Muscle layer of duodenum (tissue), 2 donors: ENCODE measurements around the gene ATAD5.

Experiments
- H3K27ac ChIP-seq: one replicate; pipeline ENCODE4 v1.7.0; 2013; ENCODE audit warnings: mild to moderate bottlenecking, low read length
- H3K27me3 ChIP-seq: one replicate; pipeline ENCODE4 v1.7.0; 2013; ENCODE audit warnings: low read depth, mild to moderate bottlenecking, control low read depth, low read length
- H3K36me3 ChIP-seq, 2 donors: one replicate each; pipeline ENCODE4 v1.7.0; 2013; ENCODE audit warnings: low read length in 2 of 2, control low read depth in 1 of 2, mild to moderate bottlenecking in 1 of 2; ENCODE audit not compliant: insufficient read depth in 2 of 2, control insufficient read depth in 1 of 2
- H3K4me1 ChIP-seq, 2 donors: one replicate each; pipeline ENCODE4 v1.7.0; 2013; ENCODE audit warnings: low read length in 2 of 2, mild to moderate bottlenecking in 2 of 2, control low read depth in 1 of 2, moderate library complexity in 1 of 2; ENCODE audit not compliant: insufficient read depth in 2 of 2, control insufficient read depth in 1 of 2
- H3K4me3 ChIP-seq, 2 donors: one replicate each; pipeline ENCODE4 v1.7.0; 2013; ENCODE audit warnings: low read length in 2 of 2, low read depth in 1 of 2, mild to moderate bottlenecking in 1 of 2
- H3K9me3 ChIP-seq, 2 donors: one replicate each; pipeline ENCODE4 v1.7.0; 2013; ENCODE audit warnings: low read length in 2 of 2, control low read depth in 1 of 2, mild to moderate bottlenecking in 1 of 2; ENCODE audit not compliant: control insufficient read depth in 1 of 2
- donor health status: healthy.

ATAD5 gene

GRCh38 chr17:30831663-30832437 is at the start of gene ATAD5:
TSS of gene ATAD5 (plus strand) at chr17:30831966. CDS start at chr17:30832348, 382 bp downstream.
- peak within 1 kb of the TSS; percentile 67 to 83 for H3K4me3 ChIP-seq
- no peak within 1 kb of the TSS for H3K27ac ChIP-seq
- H3K27me3 ChIP-seq = no peaks in the 10 kb centered on the region
- no peaks in the 10 kb centered on the region for H3K9me3 ChIP-seq
- no peaks in the 10 kb centered on the region for H3K36me3 ChIP-seq
- H3K4me1 ChIP-seq = peaks cover 0 to 16% of the 10 kb centered on the region in 2 donors

DNA sequence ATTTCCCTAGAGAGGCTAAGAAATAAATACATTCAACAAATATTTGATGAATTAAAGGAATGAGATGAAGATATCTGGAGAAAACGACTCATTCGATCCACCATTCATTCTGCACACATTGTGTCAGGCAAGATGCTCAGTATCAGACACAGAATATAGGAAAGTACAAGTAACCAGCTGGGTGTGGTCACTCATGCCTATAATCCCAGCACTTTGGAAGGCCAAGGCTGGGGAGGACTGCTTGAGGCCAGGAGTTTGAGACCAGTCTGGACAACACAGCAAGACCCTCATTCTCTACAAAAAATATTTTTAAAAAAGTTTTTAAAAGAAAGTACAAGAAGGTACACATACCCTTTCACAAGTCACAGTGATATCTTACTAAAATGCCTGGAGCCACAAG is 49.6 kb upstream of the ATAD5 start:
- Histone ChIP-seq H3K9me3 (no peaks in the 10 kb centered on the region), H3K27me3 (no peaks in the 10 kb centered on the region), H3K4me1 (no peaks in the 10 kb centered on the region), H3K4me3 (no peak overlapping the region), H3K27ac (no peak overlapping the region), H3K36me3 (peaks cover 9 to 33% of the 10 kb centered on the region in 2 donors)

DNA sequence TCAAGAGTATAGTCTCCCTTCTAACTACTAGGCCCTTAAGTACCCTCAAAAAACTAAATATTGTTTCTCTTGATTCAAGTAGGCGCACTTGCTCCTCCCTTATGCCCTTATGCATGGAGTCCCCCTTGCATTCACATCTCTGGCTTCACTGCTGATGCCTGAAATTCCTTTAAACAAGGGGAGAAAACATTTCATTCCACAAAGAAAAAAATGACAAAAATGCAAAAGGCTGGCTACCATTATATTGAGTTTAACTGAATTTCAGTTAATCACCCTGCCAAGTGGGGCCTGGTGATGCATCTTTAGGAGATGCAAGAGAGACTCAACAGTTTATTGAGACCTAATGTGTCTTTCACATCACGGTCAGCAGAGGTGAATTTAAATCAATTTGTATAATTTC is 42.8 kb upstream of the ATAD5 start:
- Histone ChIP-seq H3K4me1 (no peaks in the 10 kb centered on the region), H3K27ac (no peak overlapping the region), H3K36me3 (peaks cover 12 to 54% of the 10 kb centered on the region in 2 donors), H3K27me3 (no peaks in the 10 kb centered on the region), H3K4me3 (no peak overlapping the region), H3K9me3 (no peaks in the 10 kb centered on the region)

GRCh38 chr17:30790279-30790678 is 41.5 kb upstream of the ATAD5 start:
- Histone ChIP-seq H3K27ac (peak overlapping the region; percentile 13), H3K36me3 (peaks cover 21 to 59% of the 10 kb centered on the region in 2 donors), H3K4me3 (no peak overlapping the region), H3K9me3 (no peaks in the 10 kb centered on the region), H3K4me1 (no peaks in the 10 kb centered on the region), H3K27me3 (no peaks in the 10 kb centered on the region)

GRCh38 chr17:30793282-30793977 is 38.3 kb upstream of the ATAD5 start:
- no peaks in the 10 kb centered on the region for H3K27me3 ChIP-seq
- peaks cover 17 to 53% of the 10 kb centered on the region in 2 donors for H3K36me3 ChIP-seq
- H3K9me3 ChIP-seq = no peaks in the 10 kb centered on the region
- no peak overlapping the region for H3K27ac ChIP-seq
- H3K4me1 ChIP-seq = no peaks in the 10 kb centered on the region
- H3K4me3 ChIP-seq = no peak overlapping the region

- Histone ChIP-seq H3K9me3 (no peaks in the 10 kb centered on the region), H3K36me3 (peaks cover 17 to 47% of the 10 kb centered on the region in 2 donors), H3K4me1 (no peaks in the 10 kb centered on the region), H3K27me3 (no peaks in the 10 kb centered on the region), H3K27ac (no peak overlapping the region), H3K4me3 (no peak overlapping the region)
Observed at GRCh38 chr17:30794372-30794771, 37.4 kb upstream of the ATAD5 start.

- Histone ChIP-seq H3K9me3 (no peaks in the 10 kb centered on the region), H3K4me3 (no peak overlapping the region), H3K27ac (no peak overlapping the region), H3K4me1 (no peaks in the 10 kb centered on the region), H3K27me3 (no peaks in the 10 kb centered on the region), H3K36me3 (peaks cover 15 to 46% of the 10 kb centered on the region in 2 donors)
Observed at GRCh38 chr17:30796016-30796415, 35.8 kb upstream of the ATAD5 start.

- H3K4me3 ChIP-seq = no peak overlapping the region
- no peaks in the 10 kb centered on the region for H3K4me1 ChIP-seq
- peaks cover 10 to 25% of the 10 kb centered on the region in 2 donors for H3K36me3 ChIP-seq
- H3K27me3 ChIP-seq = no peaks in the 10 kb centered on the region
- H3K27ac ChIP-seq = no peak overlapping the region
- H3K9me3 ChIP-seq = no peaks in the 10 kb centered on the region
Observed at GRCh38 chr17:30801671-30802070, 30.1 kb upstream of the ATAD5 start.

- Histone ChIP-seq H3K27ac (no peak overlapping the region), H3K27me3 (no peaks in the 10 kb centered on the region), H3K36me3 (peaks cover 3 to 19% of the 10 kb centered on the region in 2 donors), H3K4me3 (no peak overlapping the region), H3K4me1 (peaks cover 0 to 5% of the 10 kb centered on the region in 2 donors), H3K9me3 (no peaks in the 10 kb centered on the region)
Observed at GRCh38 chr17:30805944-30806456, 25.8 kb upstream of the ATAD5 start.

- H3K4me1 ChIP-seq = peaks cover 0 to 5% of the 10 kb centered on the region in 2 donors
- no peaks in the 10 kb centered on the region for H3K9me3 ChIP-seq
- peaks cover 0 to 8% of the 10 kb centered on the region in 2 donors for H3K36me3 ChIP-seq
- H3K27me3 ChIP-seq = no peaks in the 10 kb centered on the region
- no peak overlapping the region for H3K4me3 ChIP-seq
- H3K27ac ChIP-seq = no peak overlapping the region
Observed at GRCh38 chr17:30807896-30808295, 23.9 kb upstream of the ATAD5 start.

- peaks cover 0 to under 1% of the 10 kb centered on the region in 2 donors for H3K36me3 ChIP-seq
- no peaks in the 10 kb centered on the region for H3K9me3 ChIP-seq
- no peaks in the 10 kb centered on the region for H3K27me3 ChIP-seq
- no peak overlapping the region for H3K4me3 ChIP-seq
- H3K4me1 ChIP-seq = peaks cover 0 to 5% of the 10 kb centered on the region in 2 donors
- peak overlapping the region; percentile 56 for H3K27ac ChIP-seq
Observed at GRCh38 chr17:30808785-30809286, 22.9 kb upstream of the ATAD5 start.
